ENCODE data around the gene STAG1. TPM values are rescaled to one million over a fixed set of nuclear protein-coding genes. Genes with fewer than 3 reads are reported as not detected.

Gene STAG1
- total RNA-seq, 4 donors from 2014 or later, result 48.6 to 71.2 (median 58.2) TPM

DNA sequence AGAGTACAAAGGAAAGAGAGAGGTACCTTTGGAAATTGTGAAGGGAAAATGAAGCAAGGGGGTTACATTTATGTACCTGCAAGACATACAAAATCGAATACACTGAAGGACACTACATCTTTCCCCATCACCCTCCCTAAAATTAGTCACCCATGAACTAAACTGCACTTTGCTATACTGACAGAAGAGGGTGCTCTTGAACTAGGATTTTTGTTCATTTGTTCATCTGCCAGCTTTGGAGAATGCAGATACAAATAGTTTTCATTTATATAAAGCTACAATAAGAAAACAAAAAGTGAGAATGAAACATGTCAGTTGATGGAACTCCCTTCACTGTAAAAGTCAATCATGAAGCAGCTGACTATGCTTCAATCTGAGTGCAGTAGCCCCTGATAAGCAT is 446.3 kb downstream of the STAG1 start:
- H3K4me3 ChIP-seq, result no peak overlapping the region
- no peak for TF ChIP-seq EP300 (IDR thresholded peaks at IDR 0.05)
- TF ChIP-seq, protein P1, sequence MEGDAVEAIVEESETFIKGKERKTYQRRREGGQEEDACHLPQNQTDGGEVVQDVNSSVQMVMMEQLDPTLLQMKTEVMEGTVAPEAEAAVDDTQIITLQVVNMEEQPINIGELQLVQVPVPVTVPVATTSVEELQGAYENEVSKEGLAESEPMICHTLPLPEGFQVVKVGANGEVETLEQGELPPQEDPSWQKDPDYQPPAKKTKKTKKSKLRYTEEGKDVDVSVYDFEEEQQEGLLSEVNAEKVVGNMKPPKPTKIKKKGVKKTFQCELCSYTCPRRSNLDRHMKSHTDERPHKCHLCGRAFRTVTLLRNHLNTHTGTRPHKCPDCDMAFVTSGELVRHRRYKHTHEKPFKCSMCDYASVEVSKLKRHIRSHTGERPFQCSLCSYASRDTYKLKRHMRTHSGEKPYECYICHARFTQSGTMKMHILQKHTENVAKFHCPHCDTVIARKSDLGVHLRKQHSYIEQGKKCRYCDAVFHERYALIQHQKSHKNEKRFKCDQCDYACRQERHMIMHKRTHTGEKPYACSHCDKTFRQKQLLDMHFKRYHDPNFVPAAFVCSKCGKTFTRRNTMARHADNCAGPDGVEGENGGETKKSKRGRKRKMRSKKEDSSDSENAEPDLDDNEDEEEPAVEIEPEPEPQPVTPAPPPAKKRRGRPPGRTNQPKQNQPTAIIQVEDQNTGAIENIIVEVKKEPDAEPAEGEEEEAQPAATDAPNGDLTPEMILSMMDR (IDR thresholded peaks at IDR 0.05), result peak in 1 of 5 experiments; percentile 20

GRCh38 chr3:136300444-136300843 is 451.7 kb downstream of the STAG1 start:
- peaks cover 0 to 60% (median 0%) of the 10 kb centered on the region in 3 donors for H3K36me3 ChIP-seq
- 80 to 90% methylated on average over 2 of the region's 2 CpGs for WGBS, 2 donors

More for the DNA sequence above, 446.3 kb downstream of the STAG1 start:
- no peaks in the 10 kb centered on the region for H3K4me1 ChIP-seq
- H3K27ac ChIP-seq, result no peak overlapping the region
- no peaks in the 10 kb centered on the region for H3K9me3 ChIP-seq
- H3K36me3 ChIP-seq, result peaks cover 0 to 40% (median 0%) of the 10 kb centered on the region in 3 donors
- no peak for DNase-seq (ENCODE audit: low spot score in 2 of 2)
- H3K27me3 ChIP-seq, result no peaks in the 10 kb centered on the region
- WGBS, 2 donors, result 85% methylated on average over 1 of the region's 1 CpG; no CpG with 5 or more reads in 1 of the 2 donors

GRCh38 chr3:136297826-136298225 is 454.4 kb downstream of the STAG1 start:
- Histone ChIP-seq H3K9me3 (no peaks in the 10 kb centered on the region), H3K4me3 (no peak overlapping the region), H3K27me3 (no peaks in the 10 kb centered on the region), H3K27ac (no peak overlapping the region), H3K4me1 (no peaks in the 10 kb centered on the region), H3K36me3 (peaks cover 0 to 86% (median 4%) of the 10 kb centered on the region in 3 donors)
- TF ChIP-seq POLR2A (IDR thresholded peaks at IDR 0.05) (no peak), EP300 (IDR thresholded peaks at IDR 0.05) (no peak)
- TF ChIP-seq, protein P1 (IDR thresholded peaks at IDR 0.05), result no peak
- 96 to 97% methylated on average over 8 of the region's 8 CpGs for WGBS, 2 donors
- no peak for DNase-seq (ENCODE audit: low spot score in 2 of 2)

More at GRCh38 chr3:136300444-136300843, 451.7 kb downstream of the STAG1 start:
- H3K4me3 ChIP-seq, result no peak overlapping the region
- no peaks in the 10 kb centered on the region for H3K27me3 ChIP-seq
- TF ChIP-seq, protein P1 (IDR thresholded peaks at IDR 0.05), result no peak
- no peak overlapping the region for H3K27ac ChIP-seq
- DNase-seq (ENCODE audit: low spot score in 2 of 2), result no peak
- H3K4me1 ChIP-seq, result no peaks in the 10 kb centered on the region
- no peaks in the 10 kb centered on the region for H3K9me3 ChIP-seq

DNA sequence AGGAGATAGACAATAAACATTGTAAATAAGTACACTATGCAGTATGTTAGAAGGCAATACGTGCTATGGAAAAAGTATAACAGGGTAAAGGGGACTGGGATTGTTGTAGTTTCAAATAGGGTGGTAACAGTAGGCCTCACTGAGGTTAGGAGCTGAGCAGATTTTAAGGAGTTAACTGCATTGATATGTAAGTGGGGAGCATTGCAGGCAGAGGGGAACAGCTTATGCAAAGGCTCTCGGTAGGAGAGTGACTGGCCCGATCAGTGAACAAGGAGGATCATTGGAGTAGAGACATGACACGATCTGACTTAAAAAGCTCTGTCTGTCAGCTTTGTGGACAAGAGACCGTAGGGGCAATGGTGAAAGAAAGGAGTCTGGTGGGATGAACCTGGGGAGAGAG is 455.2 kb downstream of the STAG1 start:
- Histone ChIP-seq H3K36me3 (peaks cover 0 to 91% (median 4%) of the 10 kb centered on the region in 3 donors), H3K4me3 (no peak overlapping the region), H3K27me3 (no peaks in the 10 kb centered on the region), H3K9me3 (no peaks in the 10 kb centered on the region), H3K27ac (no peak overlapping the region), H3K4me1 (no peaks in the 10 kb centered on the region)
- WGBS, 2 donors, result 71 to 74% methylated on average over 5 of the region's 5 CpGs
- TF ChIP-seq POLR2A (IDR thresholded peaks at IDR 0.05) (no peak), EP300 (IDR thresholded peaks at IDR 0.05) (no peak)
- TF ChIP-seq, protein P1 (IDR thresholded peaks at IDR 0.05), result no peak
- DNase-seq (ENCODE audit: low spot score in 2 of 2), result no peak

GRCh38 chr3:136294176-136294575 is 458.0 kb downstream of the STAG1 start:
- Histone ChIP-seq H3K27me3 (no peaks in the 10 kb centered on the region), H3K27ac (no peak overlapping the region), H3K36me3 (peaks cover 0 to 80% (median 4%) of the 10 kb centered on the region in 3 donors), H3K9me3 (no peaks in the 10 kb centered on the region), H3K4me3 (no peak overlapping the region), H3K4me1 (no peaks in the 10 kb centered on the region)
- 100% methylated on average over 1 of the region's 1 CpG for WGBS, 2 donors
- TF ChIP-seq POLR2A (IDR thresholded peaks at IDR 0.05) (no peak), EP300 (IDR thresholded peaks at IDR 0.05) (no peak)
- TF ChIP-seq, protein P1 (IDR thresholded peaks at IDR 0.05), result no peak
- DNase-seq (ENCODE audit: low spot score in 2 of 2), result no peak

Data from tibial nerve (tissue), 4 donors.